Keratinocyte (primary cell): ENCODE measurements around the gene ARFRP1. TPM values are rescaled to one million over a fixed set of nuclear protein-coding genes. Genes with fewer than 3 reads are reported as not detected.
A peak's percentile ranks its signal among the peaks of the same experiment; 100 is the strongest.

ENCODE experiments used
- DNase-seq: peaks from one replicate; pipeline ENCODE4 v3.0.0-alpha.2; 2011; ENCODE audit warnings: low read depth, missing footprints, low spot score
- FAIRE-seq: peaks from 2 replicates; lab custom pipeline; 2011; peaks lifted over from hg19 to GRCh38; lab: Jason Lieb, UNC
- H2AFZ ChIP-seq: 2 replicates; pipeline ENCODE4 v1.6.0; 2012; ENCODE audit warnings: low read length, control low read depth, inconsistent platforms; ENCODE audit not compliant: control insufficient read depth
- H3K27ac ChIP-seq: 2 replicates; pipeline ENCODE4 v1.5.1; 2011; ENCODE audit warnings: low read length; ENCODE audit not compliant: control insufficient read depth, insufficient read depth
- H3K27me3 ChIP-seq: 3 replicates; pipeline ENCODE4 v1.6.0; 2011; ENCODE audit warnings: low read length; ENCODE audit not compliant: control insufficient read depth, insufficient read depth; ENCODE audit errors: extremely low read depth
- H3K36me3 ChIP-seq, 2 experiments: 2 replicates in 1 of 2; 3 replicates in 1 of 2; pipeline ENCODE4 v1.5.1; 2011; ENCODE audit warnings: low read length in 2 of 2, mild to moderate bottlenecking in 1 of 2; ENCODE audit not compliant: control insufficient read depth in 2 of 2, insufficient read depth in 2 of 2; ENCODE audit errors: extremely low read depth in 1 of 2
- H3K4me1 ChIP-seq: 3 replicates; pipeline ENCODE4 v1.5.1; 2011; ENCODE audit warnings: low read length; ENCODE audit not compliant: control insufficient read depth, insufficient read depth; ENCODE audit errors: extremely low read depth
- H3K4me2 ChIP-seq: 3 replicates; pipeline ENCODE4 v1.6.0; 2011; ENCODE audit warnings: low read depth, low read length; ENCODE audit not compliant: control insufficient read depth, insufficient read depth; ENCODE audit errors: extremely low read depth
- H3K4me3 ChIP-seq, 3 experiments: fragments of 200-600 bp in 1 of 3; sonication (generic) in 1 of 3; 2 replicates in 2 of 3; 3 replicates in 1 of 3; pipeline ENCODE4 v1.5.1; 2011 to 2016; ENCODE audit warnings: low read length in 3 of 3, mild to moderate bottlenecking in 3 of 3, control low read depth in 2 of 3, inconsistent platforms in 1 of 3, low read depth in 1 of 3, mixed read lengths in 1 of 3, mixed run types in 1 of 3, moderate library complexity in 1 of 3; ENCODE audit not compliant: control insufficient read depth in 2 of 3, insufficient read depth in 2 of 3; ENCODE audit errors: extremely low read depth in 1 of 3
- H3K79me2 ChIP-seq: 2 replicates; pipeline ENCODE4 v1.6.0; 2012; ENCODE audit warnings: low read length; ENCODE audit not compliant: control insufficient read depth, insufficient read depth
- H3K9ac ChIP-seq: 3 replicates; pipeline ENCODE4 v1.6.0; 2011; ENCODE audit warnings: low read length; ENCODE audit not compliant: control insufficient read depth, insufficient read depth; ENCODE audit errors: extremely low read depth
- H3K9me1 ChIP-seq: 3 replicates; pipeline ENCODE4 v1.6.0; 2011; ENCODE audit warnings: low read length; ENCODE audit not compliant: control insufficient read depth, insufficient read depth; ENCODE audit errors: extremely low read depth
- H3K9me3 ChIP-seq: 2 replicates; pipeline ENCODE4 v1.5.1; 2012; ENCODE audit warnings: low read depth, low read length; ENCODE audit not compliant: control insufficient read depth
- H4K20me1 ChIP-seq: 3 replicates; pipeline ENCODE4 v1.6.0; 2011; ENCODE audit warnings: low read length; ENCODE audit not compliant: control insufficient read depth, insufficient read depth; ENCODE audit errors: extremely low read depth
- CTCF ChIP-seq, 3 experiments: IDR thresholded peaks in 1 of 3; conservative IDR thresholded peaks in 1 of 3; optimal IDR thresholded peaks in 1 of 3; 2 replicates in 2 of 3; 3 replicates in 1 of 3; pipeline versions ENCODE3 to v1.5.1; 2011; ENCODE audit warnings: low read length in 3 of 3, mild to moderate bottlenecking in 3 of 3, moderate library complexity in 2 of 3, control low read depth in 1 of 3, inconsistent platforms in 1 of 3; ENCODE audit not compliant: insufficient read depth in 2 of 3; ENCODE audit errors: extremely low read depth in 1 of 3
- EZH2 ChIP-seq: IDR thresholded peaks from one replicate; pipeline ENCODE4 v1.6.1; 2012; ENCODE audit warnings: inconsistent platforms, mild to moderate bottlenecking, low read length, moderate library complexity
- dilution Hi-C: fragments of 300-500 bp; cut with MboI; formaldehyde crosslinking; loops from one replicate; pipeline ENCODE4 v1.7.0; 2020; ENCODE audit warnings: low sequenced_read_pairs; ENCODE audit not compliant: extremely low pct_ligation_motif_present
- polyA plus RNA-seq, 5 experiments: library from polyadenylated mRNA; depleted of rRNA in 3 of 5; stranded (reverse) in 3 of 5; stranded (forward) in 1 of 5; unstranded in 1 of 5; fragments of >200 nt; gene quantifications; 1 replicate in 1 of 5; 2 replicates in 3 of 5; 3 replicates in 1 of 5; pipeline versions ENCODE4 v1.2.1 to v1.2.3, GENCODE V29; 2011 to 2012; ENCODE audit warnings: missing spikeins in 2 of 5, low read depth in 1 of 5, low replicate concordance in 1 of 5

Gene ARFRP1
- polyA plus RNA-seq, 1 donor (not counting 4 experiments of a cell fraction or from before 2014, with no cell fraction given) = 30.4 TPM

GRCh38 chr20:63706852-63707557 is 771 bp downstream of the ARFRP1 start:
- Histone ChIP-seq H3K36me3 (peaks cover 20 to 32% of the 10 kb centered on the region in 2 experiments), H3K27me3 (no peaks in the 10 kb centered on the region), H3K9ac (peak overlapping the region; percentile 85), H3K4me3 (peak overlapping the region; percentile 77 to 81 (median 79)), H3K27ac (peak overlapping the region; percentile 54), H3K4me2 (peak overlapping the region; percentile 75), H3K9me1 (no peaks in the 10 kb centered on the region), H2AFZ (no peak overlapping the region), H3K9me3 (no peaks in the 10 kb centered on the region), H3K4me1 (peaks cover 21% of the 10 kb centered on the region), H3K79me2 (peaks cover 62% of the 10 kb centered on the region), H4K20me1 (peaks cover 4% of the 10 kb centered on the region)
- FAIRE-seq = no peak
- DNase-seq = no peak
- peak; percentile 55 to 83 (median 74) for TF ChIP-seq CTCF (optimal IDR thresholded peaks at IDR 0.05 in 1 of 3, IDR thresholded peaks at IDR 0.05 in 1 of 3, conservative IDR thresholded peaks at IDR 0.05 in 1 of 3; ENCODE audit: extremely low read depth in 1 of 3, insufficient read depth in 2 of 3, low read length in 3 of 3)
- no peak for TF ChIP-seq EZH2
- dilution Hi-C loops = no loop called here

- Histone ChIP-seq H3K79me2 (peaks cover 58% of the 10 kb centered on the region), H3K27me3 (no peaks in the 10 kb centered on the region), H3K9me1 (no peaks in the 10 kb centered on the region), H3K36me3 (peaks cover 18 to 32% of the 10 kb centered on the region in 2 experiments), H3K4me2 (peak overlapping the region; percentile 75), H3K9me3 (no peaks in the 10 kb centered on the region), H3K4me1 (peaks cover 21% of the 10 kb centered on the region), H3K9ac (peak overlapping the region; percentile 85), H2AFZ (no peak overlapping the region), H3K27ac (peak overlapping the region; percentile 54), H3K4me3 (peak overlapping the region; percentile 77 to 81 (median 79)), H4K20me1 (peaks cover 4% of the 10 kb centered on the region)
- TF ChIP-seq CTCF (optimal IDR thresholded peaks at IDR 0.05 in 1 of 3, IDR thresholded peaks at IDR 0.05 in 1 of 3, conservative IDR thresholded peaks at IDR 0.05 in 1 of 3; ENCODE audit: extremely low read depth in 1 of 3, insufficient read depth in 2 of 3, low read length in 3 of 3) = no peak
- no peak for TF ChIP-seq EZH2
- DNase-seq (no peak), FAIRE-seq (no peak)
- dilution Hi-C loops = no loop called here
Measured at GRCh38 chr20:63706027-63706695, 1.6 kb downstream of the ARFRP1 start.
